K562 (cell line): ENCODE data around the gene HMCN1. TPM values are rescaled to one million over a fixed set of nuclear protein-coding genes. Genes with fewer than 3 reads are reported as not detected.
A peak's percentile ranks its signal among the peaks of the same experiment; 100 is the strongest.

ENCODE experiments used
- ATAC-seq: fragments of 200-7000 bp; cut with Tn5 transposase; 3 replicates; pipeline ENCODE4 v1.9.1; 2020; ENCODE audit warnings: moderate library complexity
- BruUV-seq: library from RNA; stranded (reverse); fragments of 400-500 nt; replicated peaks from 2 replicates; lab custom pipeline; 2021; lab: Mats Ljungman, UMichigan
- CTCF ChIA-PET: fragments of 300-600 bp; formaldehyde crosslinking; extraction: SDS; loops from one replicate; lab custom pipeline; 2021; ENCODE audit warnings: low intra/inter-chr PET ratio; lab: Yijun Ruan, JAX
- POLR2A ChIA-PET: fragments of 300-600, 350-650 bp; sonication (Branson Sonifier 250); formaldehyde crosslinking; extraction: SDS; loops from one replicate; lab custom pipeline; 2021; ENCODE audit warnings: antibody characterized with exemption, inconsistent platforms; lab: Yijun Ruan, JAX
- DNase-seq, 4 experiments: peaks; one replicate each; pipeline versions ENCODE4 v3.0.0 to v3.0.0-alpha.2; 2011 to 2018; ENCODE audit warnings: low spot score in 3 of 4, mixed read lengths in 3 of 4; ENCODE audit errors: extremely low read depth in 1 of 4
- FAIRE-seq: peaks from 2 replicates; lab custom pipeline; 2011; peaks lifted over from hg19 to GRCh38; lab: Jason Lieb, UNC
- H2AFZ ChIP-seq: 2 replicates; pipeline ENCODE4 v1.6.0; 2011; ENCODE audit warnings: low read depth, low read length, control low read depth, inconsistent platforms
- H3K27ac ChIP-seq: fragments of 200-600 bp; 3 replicates; pipeline ENCODE4 v1.8.0; 2011; ENCODE audit warnings: low read depth, mild to moderate bottlenecking, control low read depth, inconsistent platforms, low read length, moderate library complexity, mixed read lengths; ENCODE audit errors: extremely low read depth
- H3K27me3 ChIP-seq, 2 experiments: fragments of 300-600 bp in 1 of 2; 2 replicates in 1 of 2; 3 replicates in 1 of 2; pipeline versions ENCODE4 v1.6.0 to v1.8.0; 2011; ENCODE audit warnings: inconsistent platforms in 2 of 2, low read length in 2 of 2, mild to moderate bottlenecking in 1 of 2, mixed read lengths in 1 of 2, moderate library complexity in 1 of 2; ENCODE audit not compliant: control insufficient read depth in 2 of 2, insufficient read depth in 2 of 2
- H3K36me3 ChIP-seq: fragments of 300-600 bp; 3 replicates; pipeline ENCODE4 v1.8.0; 2011; ENCODE audit warnings: mild to moderate bottlenecking, low read length, inconsistent platforms; ENCODE audit not compliant: control insufficient read depth, insufficient read depth
- H3K4me1 ChIP-seq, 2 experiments: fragments of 200-600 bp in 1 of 2; replicated peaks in 1 of 2; 2 replicates in 1 of 2; 3 replicates in 1 of 2; pipeline versions ENCODE4 v1.5.1 to v1.8.0; 2011; ENCODE audit warnings: inconsistent platforms in 2 of 2, low read length in 2 of 2, mild to moderate bottlenecking in 1 of 2, mixed read lengths in 1 of 2, moderate library complexity in 1 of 2; ENCODE audit not compliant: control insufficient read depth in 2 of 2, insufficient read depth in 2 of 2
- H3K4me2 ChIP-seq: 2 replicates; pipeline ENCODE4 v1.6.1; 2011; ENCODE audit warnings: low read length, control low read depth, inconsistent platforms, mixed read lengths; ENCODE audit not compliant: insufficient read depth
- H3K4me3 ChIP-seq: fragments of 200-600 bp; sonication (generic), shearing (Covaris generic); 2 replicates; pipeline ENCODE4 v1.5.1; 2016; ENCODE audit warnings: control low read depth, inconsistent platforms
- H3K79me2 ChIP-seq: fragments of 200-600 bp; 3 replicates; pipeline ENCODE4 v1.8.0; 2011; ENCODE audit warnings: low read length, inconsistent platforms; ENCODE audit not compliant: control insufficient read depth, insufficient read depth
- H3K9ac ChIP-seq, 2 experiments: 2 replicates each; pipeline versions ENCODE4 v1.6.0 to v1.6.1; 2011; ENCODE audit warnings: low read depth in 2 of 2, low read length in 2 of 2, control low read depth in 1 of 2, inconsistent platforms in 1 of 2, mild to moderate bottlenecking in 1 of 2, mixed read lengths in 1 of 2; ENCODE audit not compliant: insufficient read depth in 1 of 2
- H3K9me1 ChIP-seq: one replicate; pipeline ENCODE4 v1.6.0; 2011; ENCODE audit warnings: inconsistent platforms, mild to moderate bottlenecking, low read length, moderate library complexity; ENCODE audit not compliant: control insufficient read depth, insufficient read depth
- H3K9me3 ChIP-seq: replicated peaks from 2 replicates; pipeline ENCODE4 v1.5.1; 2011; ENCODE audit warnings: low read depth, low read length, inconsistent platforms; ENCODE audit not compliant: control insufficient read depth, insufficient read depth
- H4K20me1 ChIP-seq: replicated peaks from 2 replicates; pipeline ENCODE4 v1.6.1; 2011; ENCODE audit warnings: low read length, inconsistent platforms, mixed read lengths; ENCODE audit not compliant: control insufficient read depth, insufficient read depth
- CEBPG ChIP-seq, 3 experiments: fragments of 200-800 bp in 1 of 3; sonication (Bioruptor generic) in 1 of 3; sonication (generic) in 1 of 3; formaldehyde crosslinking in 1 of 3; IDR thresholded peaks in 2 of 3; conservative IDR thresholded peaks in 1 of 3; 2 replicates each; pipeline versions ENCODE4 v1.6.1 to v1.8.0; 2016 to 2022; ENCODE audit warnings: missing compliant biosample characterization in 2 of 3, missing genetic modification characterization in 2 of 3, mild to moderate bottlenecking in 1 of 3, missing genetic modification reagents in 1 of 3
- EP300 ChIP-seq: IDR thresholded peaks from 2 replicates; pipeline ENCODE4 v1.6.1; 2012; ENCODE audit warnings: low read length, improper control_type of control experiment
- FIP1L1 ChIP-seq: fragments of 200-400 bp; formaldehyde crosslinking; IDR thresholded peaks from 2 replicates; pipeline ENCODE4 v1.6.1; 2018; ENCODE audit warnings: mild to moderate bottlenecking, low read depth, low read length; ENCODE audit not compliant: poor library complexity, severe bottlenecking
- HLTF ChIP-seq: fragments of 450-650 bp; IDR thresholded peaks from 2 replicates; pipeline ENCODE4 v1.6.1; 2016
- JUNB ChIP-seq: fragments of 450-650 bp; formaldehyde crosslinking; conservative IDR thresholded peaks from 2 replicates; pipeline ENCODE4 v1.4.0; 2020; ENCODE audit warnings: mild to moderate bottlenecking
- KLF13 ChIP-seq: fragments of 450-650 bp; IDR thresholded peaks from 2 replicates; pipeline ENCODE4 v1.6.1; 2016; ENCODE audit warnings: missing genetic modification characterization, low read depth, mild to moderate bottlenecking, missing compliant biosample characterization, moderate library complexity, borderline replicate concordance
- NR3C1 ChIP-seq: sonication (generic); formaldehyde crosslinking; IDR thresholded peaks from 2 replicates; pipeline ENCODE4 v1.8.1; 2022; ENCODE audit warnings: missing genetic modification reagents
- PHF20 ChIP-seq: fragments of 450-650 bp; IDR thresholded peaks from 2 replicates; pipeline ENCODE4 v1.6.1; 2018; ENCODE audit not compliant: partially characterized antibody
- POLR2A ChIP-seq: fragments of 450-650 bp; conservative IDR thresholded peaks from 2 replicates; pipeline ENCODE4 v1.6.1; 2016
- RFX1 ChIP-seq: fragments of 450-650 bp; IDR thresholded peaks from 2 replicates; pipeline ENCODE4 v1.6.1; 2016; ENCODE audit warnings: mild to moderate bottlenecking, moderate library complexity
- SIN3B ChIP-seq: fragments of 450-650 bp; IDR thresholded peaks from 2 replicates; pipeline ENCODE4 v1.6.1; 2017; ENCODE audit warnings: low read depth, mild to moderate bottlenecking, moderate library complexity
- SMARCA5 ChIP-seq: fragments of 450-650 bp; IDR thresholded peaks from 2 replicates; pipeline ENCODE4 v1.6.1; 2016
- SP1 ChIP-seq: sonication (generic); formaldehyde crosslinking; IDR thresholded peaks from 2 replicates; pipeline ENCODE4 v1.8.1; 2022; ENCODE audit warnings: mild to moderate bottlenecking, missing genetic modification reagents
- XRCC4 ChIP-seq: IDR thresholded peaks from one replicate; pipeline ENCODE4 v1.6.1; 2011; ENCODE audit not compliant: insufficient read depth, insufficient read length; ENCODE audit errors: extremely low read depth
- ZC3H11A ChIP-seq: IDR thresholded peaks from 2 replicates; pipeline ENCODE4 v1.6.1; 2012; ENCODE audit warnings: low read depth, low read length, improper control_type of control experiment
- ZNF174 ChIP-seq: fragments of 250-450 bp; sonication (Bioruptor Pico); IDR thresholded peaks from 2 replicates; pipeline ENCODE4 v1.4.0; 2020; ENCODE audit warnings: mild to moderate bottlenecking
- WGBS: fragments of 100-300 bp; shearing (Covaris generic); methylation state at CpG from one replicate; pipeline ENCODE4 v1.1.6; 2016; ENCODE audit warnings: low coverage, mixed read lengths; ENCODE audit not compliant: insufficient coverage; ENCODE audit errors: missing lambda C conversion rate; 5-methylcytosine and 5-hydroxymethylcytosine counted together
- in situ Hi-C: fragments of 300-500 bp; cut with MboI; formaldehyde crosslinking; loops from 4 replicates; pipeline ENCODE4 v1.15.0; 2018; ENCODE audit warnings: inconsistent platforms, mixed read lengths
- intact Hi-C: fragments of 100-400 bp; cut with micrococcal nuclease; formaldehyde crosslinking; loops from 2 replicates; pipeline ENCODE4 v1.14.2; 2022
- polyA plus RNA-seq, 8 experiments: library from polyadenylated mRNA; depleted of rRNA in 4 of 8; stranded (reverse) in 5 of 8; unstranded in 3 of 8; fragments of >200 nt; fragmentation: Nextera tagmentation in 2 of 8; fragmentation: Illumina TruSeq in 1 of 8; extraction: Ambion mirVana in 2 of 8; extraction: Trizol in 1 of 8; gene quantifications; 2 replicates each; pipeline versions ENCODE4 v1.2.1 to v1.2.3, GENCODE V29; 2011 to 2014; ENCODE audit warnings: inconsistent platforms in 1 of 8, missing spikeins in 1 of 8
- total RNA-seq, 7 experiments: library from RNA; depleted of rRNA in 6 of 7; stranded (reverse); fragments of >200 nt in 6 of 7; fragmentation: Illumina TruSeq in 2 of 7; extraction: Trizol in 2 of 7; gene quantifications; 2 replicates each; pipeline versions ENCODE4 v1.2.1 to v1.2.3, GENCODE V29; 2011 to 2021; ENCODE audit warnings: low replicate concordance in 1 of 7
- TF ChIP-seq, protein P1 (sequence below): sonication (generic); formaldehyde crosslinking; IDR thresholded peaks from 2 replicates; pipeline ENCODE4 v1.8.0; 2022; ENCODE audit warnings: mild to moderate bottlenecking, missing genetic modification reagents
- TF ChIP-seq, protein P2 (sequence below): fragments of 250-450 bp; sonication (Bioruptor Pico); IDR thresholded peaks from 2 replicates; pipeline ENCODE4 v1.4.0; 2020
- TF ChIP-seq, protein P3 (sequence below): fragments of 250-450 bp; sonication (Bioruptor Pico); IDR thresholded peaks from 2 replicates; pipeline ENCODE4 v1.8.0; 2022; ENCODE audit warnings: inconsistent platforms, mild to moderate bottlenecking, moderate library complexity, borderline replicate concordance

The HMCN1 gene
- total and polyA plus RNA-seq, 9 of the 15 experiments (the other 6 are each of a cell fraction or from before 2014, with no cell fraction given): 0.07 to 0.36 (median 0.21) TPM

DNA sequence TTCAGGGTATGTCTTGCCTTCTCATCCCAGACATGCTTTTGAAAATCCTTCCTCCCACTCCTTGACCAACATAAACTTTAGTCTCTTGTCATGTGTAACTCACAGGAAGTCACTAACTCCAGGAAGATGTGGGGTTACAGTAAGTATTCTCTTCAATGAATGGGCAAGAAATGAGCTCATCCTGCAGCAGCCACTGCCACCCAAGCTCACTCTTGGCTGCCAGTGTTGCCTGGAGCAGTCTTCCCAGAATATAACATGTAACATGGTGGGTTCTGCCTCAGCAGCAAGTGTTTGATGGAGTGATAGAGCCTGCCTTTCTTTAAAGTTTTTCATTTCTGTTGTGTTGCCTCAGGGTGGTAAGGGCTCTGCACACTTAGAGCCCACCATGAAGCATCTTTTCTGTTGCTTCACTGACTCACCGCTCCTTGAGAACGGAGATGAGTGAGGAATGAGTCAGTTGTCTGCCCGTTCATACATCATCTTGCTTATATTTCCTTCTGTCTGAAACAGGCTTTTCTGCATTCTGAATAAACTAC lies 453.9 kb downstream of the HMCN1 start (continued):
- no peak for TF ChIP-seq RFX1
- no peak for TF ChIP-seq ZNF174 (CRISPR knock-in tag)
- TF ChIP-seq, all 486 proteins: peak for 10

DNA sequence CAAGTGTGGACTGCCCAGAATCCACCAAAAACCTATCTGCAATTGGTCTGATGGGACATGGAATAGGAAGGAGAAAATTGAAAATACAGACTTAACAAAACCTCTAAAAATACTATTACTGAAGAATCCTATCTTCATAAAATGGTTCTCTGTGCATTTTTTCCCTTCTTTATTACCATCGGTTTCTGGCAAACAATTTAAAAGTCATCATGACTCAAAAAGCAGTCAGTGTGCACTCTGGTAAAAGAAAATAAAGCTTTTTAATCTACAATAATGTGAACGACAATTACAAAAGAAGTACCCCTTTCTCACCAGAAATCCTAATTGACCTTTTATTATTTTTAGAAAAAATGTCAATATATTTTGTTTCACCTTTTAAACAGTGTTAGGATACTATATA lies 454.5 kb downstream of the HMCN1 start:
- Histone ChIP-seq H3K4me2 (no peak overlapping the region), H2AFZ (peak overlapping the region; percentile 79; the same call in 1 of the 2 replicates)
- CTCF ChIA-PET: no interaction called here

More for the DNA sequence above, 454.5 kb downstream of the HMCN1 start:
- no peaks in the 10 kb centered on the region for H3K9me1 ChIP-seq
- no peaks in the 10 kb centered on the region for H3K27me3 ChIP-seq
- DNase-seq: no peak
- intact Hi-C loops: no loop called here
- POLR2A ChIA-PET: no interaction called here
- in situ Hi-C loops: no loop called here
- no peak for TF ChIP-seq JUNB (CRISPR knock-in tag)
- TF ChIP-seq FIP1L1: no peak
- TF ChIP-seq HLTF: no peak
- TF ChIP-seq POLR2A: no peak
- no peak for TF ChIP-seq CEBPG (CRISPR knock-in tag; IDR thresholded peaks at IDR 0.05)
- no peak for TF ChIP-seq CEBPG (tag; conservative IDR thresholded peaks at IDR 0.05 in 1 of 2, IDR thresholded peaks at IDR 0.05 in 1 of 2)
- TF ChIP-seq, protein P1, sequence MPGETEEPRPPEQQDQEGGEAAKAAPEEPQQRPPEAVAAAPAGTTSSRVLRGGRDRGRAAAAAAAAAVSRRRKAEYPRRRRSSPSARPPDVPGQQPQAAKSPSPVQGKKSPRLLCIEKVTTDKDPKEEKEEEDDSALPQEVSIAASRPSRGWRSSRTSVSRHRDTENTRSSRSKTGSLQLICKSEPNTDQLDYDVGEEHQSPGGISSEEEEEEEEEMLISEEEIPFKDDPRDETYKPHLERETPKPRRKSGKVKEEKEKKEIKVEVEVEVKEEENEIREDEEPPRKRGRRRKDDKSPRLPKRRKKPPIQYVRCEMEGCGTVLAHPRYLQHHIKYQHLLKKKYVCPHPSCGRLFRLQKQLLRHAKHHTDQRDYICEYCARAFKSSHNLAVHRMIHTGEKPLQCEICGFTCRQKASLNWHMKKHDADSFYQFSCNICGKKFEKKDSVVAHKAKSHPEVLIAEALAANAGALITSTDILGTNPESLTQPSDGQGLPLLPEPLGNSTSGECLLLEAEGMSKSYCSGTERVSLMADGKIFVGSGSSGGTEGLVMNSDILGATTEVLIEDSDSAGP (CRISPR knock-in tag): no peak
- TF ChIP-seq NR3C1 (CRISPR knock-in tag): no peak
- TF ChIP-seq XRCC4: no peak
- TF ChIP-seq PHF20: no peak
- TF ChIP-seq SP1: no peak
- no peak for TF ChIP-seq SMARCA5
- TF ChIP-seq SIN3B: no peak
- no peak for TF ChIP-seq EP300
- no peak for TF ChIP-seq KLF13 (tag)
- TF ChIP-seq, protein P2, sequence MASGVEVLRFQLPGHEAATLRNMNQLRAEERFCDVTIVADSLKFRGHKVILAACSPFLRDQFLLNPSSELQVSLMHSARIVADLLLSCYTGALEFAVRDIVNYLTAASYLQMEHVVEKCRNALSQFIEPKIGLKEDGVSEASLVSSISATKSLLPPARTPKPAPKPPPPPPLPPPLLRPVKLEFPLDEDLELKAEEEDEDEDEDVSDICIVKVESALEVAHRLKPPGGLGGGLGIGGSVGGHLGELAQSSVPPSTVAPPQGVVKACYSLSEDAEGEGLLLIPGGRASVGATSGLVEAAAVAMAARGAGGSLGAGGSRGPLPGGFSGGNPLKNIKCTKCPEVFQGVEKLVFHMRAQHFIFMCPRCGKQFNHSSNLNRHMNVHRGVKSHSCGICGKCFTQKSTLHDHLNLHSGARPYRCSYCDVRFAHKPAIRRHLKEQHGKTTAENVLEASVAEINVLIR (CRISPR knock-in tag): no peak
- no peak for TF ChIP-seq ZC3H11A
- TF ChIP-seq, protein P3, sequence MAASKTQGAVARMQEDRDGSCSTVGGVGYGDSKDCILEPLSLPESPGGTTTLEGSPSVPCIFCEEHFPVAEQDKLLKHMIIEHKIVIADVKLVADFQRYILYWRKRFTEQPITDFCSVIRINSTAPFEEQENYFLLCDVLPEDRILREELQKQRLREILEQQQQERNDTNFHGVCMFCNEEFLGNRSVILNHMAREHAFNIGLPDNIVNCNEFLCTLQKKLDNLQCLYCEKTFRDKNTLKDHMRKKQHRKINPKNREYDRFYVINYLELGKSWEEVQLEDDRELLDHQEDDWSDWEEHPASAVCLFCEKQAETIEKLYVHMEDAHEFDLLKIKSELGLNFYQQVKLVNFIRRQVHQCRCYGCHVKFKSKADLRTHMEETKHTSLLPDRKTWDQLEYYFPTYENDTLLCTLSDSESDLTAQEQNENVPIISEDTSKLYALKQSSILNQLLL (CRISPR knock-in tag): no peak
- peaks cover 4% of the 10 kb centered on the region for H3K9me3 ChIP-seq
- no peak for FAIRE-seq
- H3K79me2 ChIP-seq: no peaks in the 10 kb centered on the region
- no peak for ATAC-seq
- H3K4me3 ChIP-seq: no peak overlapping the region
- H3K4me1 ChIP-seq: peaks cover 0 to 9% of the 10 kb centered on the region in 2 experiments; a peak in 2 of 5 replicates
- no peak overlapping the region for H3K9ac ChIP-seq
- H3K27ac ChIP-seq: no peak overlapping the region
- BruUV-seq: no TSS peak
- 17% methylated on average over 2 of the region's 2 CpGs for WGBS
- H4K20me1 ChIP-seq: no peaks in the 10 kb centered on the region
- H3K36me3 ChIP-seq: no peaks in the 10 kb centered on the region
